ENCODE results near the gene RPE65. TPM values are rescaled to one million over a fixed set of nuclear protein-coding genes. Genes with fewer than 3 reads are reported as not detected.

The RPE65 gene
- total and polyA plus RNA-seq, 2 donors (not counting 3 experiments of a cell fraction or from before 2014, with no cell fraction given), result not detected

DNA sequence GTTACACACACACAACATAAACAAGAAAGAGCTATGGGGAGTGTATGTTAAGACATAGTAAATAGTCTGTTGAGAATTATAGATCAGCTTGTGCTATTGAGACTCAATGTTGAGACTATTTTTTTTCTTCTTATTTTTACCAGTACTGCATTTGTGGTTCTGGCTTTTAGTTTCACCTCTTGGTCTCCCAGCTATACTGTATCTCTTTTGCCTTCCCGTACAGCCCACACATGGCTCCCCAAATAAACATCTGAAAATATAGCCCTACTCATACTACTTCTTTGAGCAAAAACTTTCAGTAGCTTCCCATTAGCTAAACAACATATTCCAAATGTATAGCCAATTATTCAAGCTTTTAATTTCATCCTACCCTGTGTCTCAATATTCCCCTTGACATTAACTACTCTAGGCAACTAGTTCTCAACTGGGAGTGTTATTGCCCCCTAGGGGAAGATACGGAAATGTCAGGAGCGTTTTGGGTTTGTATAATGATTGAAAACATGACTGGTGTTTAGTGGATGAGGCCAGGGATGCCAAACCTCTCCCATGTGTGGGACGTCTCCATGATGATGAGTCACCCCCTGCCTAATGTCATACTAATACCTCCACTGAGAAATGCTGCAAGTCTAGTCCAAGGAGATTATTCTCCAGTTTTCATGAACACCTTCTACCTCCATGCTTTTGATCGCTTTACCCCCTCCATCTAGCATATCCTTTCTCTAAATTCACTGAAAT is 6.8 kb downstream of the RPE65 start:
- no peak for TF ChIP-seq EZH2 (IDR thresholded peaks at IDR 0.05; ENCODE audit: borderline replicate concordance, low read depth, low read length, severe bottlenecking)
- TF ChIP-seq, protein P1, sequence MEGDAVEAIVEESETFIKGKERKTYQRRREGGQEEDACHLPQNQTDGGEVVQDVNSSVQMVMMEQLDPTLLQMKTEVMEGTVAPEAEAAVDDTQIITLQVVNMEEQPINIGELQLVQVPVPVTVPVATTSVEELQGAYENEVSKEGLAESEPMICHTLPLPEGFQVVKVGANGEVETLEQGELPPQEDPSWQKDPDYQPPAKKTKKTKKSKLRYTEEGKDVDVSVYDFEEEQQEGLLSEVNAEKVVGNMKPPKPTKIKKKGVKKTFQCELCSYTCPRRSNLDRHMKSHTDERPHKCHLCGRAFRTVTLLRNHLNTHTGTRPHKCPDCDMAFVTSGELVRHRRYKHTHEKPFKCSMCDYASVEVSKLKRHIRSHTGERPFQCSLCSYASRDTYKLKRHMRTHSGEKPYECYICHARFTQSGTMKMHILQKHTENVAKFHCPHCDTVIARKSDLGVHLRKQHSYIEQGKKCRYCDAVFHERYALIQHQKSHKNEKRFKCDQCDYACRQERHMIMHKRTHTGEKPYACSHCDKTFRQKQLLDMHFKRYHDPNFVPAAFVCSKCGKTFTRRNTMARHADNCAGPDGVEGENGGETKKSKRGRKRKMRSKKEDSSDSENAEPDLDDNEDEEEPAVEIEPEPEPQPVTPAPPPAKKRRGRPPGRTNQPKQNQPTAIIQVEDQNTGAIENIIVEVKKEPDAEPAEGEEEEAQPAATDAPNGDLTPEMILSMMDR (IDR thresholded peaks at IDR 0.05; ENCODE audit: extremely low read depth in 1 of 2, insufficient read depth in 1 of 2, low read depth in 1 of 2, low read length in 2 of 2), result peak; percentile 55 to 68
- peak; percentile 40 for TF ChIP-seq JUN (IDR thresholded peaks at IDR 0.05; ENCODE audit: borderline replicate concordance, insufficient read depth, insufficient read length, low read depth)
- H3K9ac ChIP-seq (replicated peaks; ENCODE audit: extremely low read depth, insufficient read depth, low read length), result no peak overlapping the region
- POLR2A ChIA-PET, result no interaction called here
- no TSS peak for BruUV-seq (replicated peaks)
- DNase-seq (ENCODE audit: low read depth, low spot score), result peak; percentile 53
- H3K27me3 ChIP-seq (ENCODE audit: control insufficient read depth in 2 of 2, insufficient read depth in 2 of 2, low read length in 2 of 2), result peaks cover 4 to 14% of the 10 kb centered on the region in 2 experiments
- H3K36me3 ChIP-seq (ENCODE audit: control insufficient read depth in 2 of 2, extremely low read depth in 1 of 2, insufficient read depth in 2 of 2, low read length in 2 of 2), result no peaks in the 10 kb centered on the region
- H3K27ac ChIP-seq (ENCODE audit: insufficient read depth, low read depth, low read length), result no peak overlapping the region
- peak; percentile 96 for FAIRE-seq
- H3K79me2 ChIP-seq (ENCODE audit: control insufficient read depth, insufficient read depth, low read length), result no peaks in the 10 kb centered on the region
- dilution Hi-C loops (cut with MboI; ENCODE audit: extremely low pct_ligation_motif_present, low sequenced_read_pairs), result no loop called here
- no peaks in the 10 kb centered on the region for H3K9me1 ChIP-seq (replicated peaks; ENCODE audit: control insufficient read depth, extremely low read depth, insufficient read depth, low read length)
- no peak overlapping the region for H3K4me2 ChIP-seq (ENCODE audit: insufficient read depth, low read length)
- no peaks in the 10 kb centered on the region for H3K9me3 ChIP-seq (replicated peaks; ENCODE audit: control insufficient read depth, insufficient read depth, low read length)
- CTCF ChIA-PET, result interaction anchor here (0.6 to 4.3 kb wide), 54 partner anchors 8 to 1322 kb away, joined by 3 to 128 read pairs (median 4); partner anchors contain the start of gene WLS
- H3K4me1 ChIP-seq (ENCODE audit: control insufficient read depth, extremely low read depth, insufficient read depth, low read length), result no peaks in the 10 kb centered on the region
- H3K4me3 ChIP-seq (replicated peaks in 1 of 3; ENCODE audit: insufficient read depth in 1 of 3, low read depth in 1 of 3, low read length in 3 of 3), result no peak overlapping the region
- intact Hi-C loops (cut with micrococcal nuclease), result loop anchor here (1.0 to 2.0 kb wide), 4 partner anchors 97 to 590 kb away; no protein-coding TSS in a partner anchor
- H4K20me1 ChIP-seq (replicated peaks; ENCODE audit: control insufficient read depth, extremely low read depth, insufficient read depth, low read length), result no peaks in the 10 kb centered on the region
- H2AFZ ChIP-seq (ENCODE audit: low read depth, low read length), result no peak overlapping the region

DNA sequence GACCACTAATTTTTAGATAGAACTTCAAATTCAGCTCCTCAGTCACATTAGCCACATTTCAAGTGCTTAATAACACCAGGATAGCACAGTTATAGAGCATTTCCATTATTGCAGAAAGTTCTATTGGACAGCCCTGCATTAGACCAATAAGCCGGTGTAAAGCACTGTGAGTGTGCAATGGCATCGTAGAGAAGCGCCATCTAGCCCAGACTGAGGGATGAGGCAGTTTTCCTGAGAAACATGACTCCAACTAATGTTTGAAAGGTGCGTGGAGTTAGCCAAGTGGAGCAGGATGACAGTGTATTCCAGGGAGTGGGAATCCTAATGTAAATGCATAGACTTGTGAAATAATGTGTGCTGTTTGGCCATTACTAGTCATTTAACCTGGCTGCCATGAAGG is 7.7 kb downstream of the RPE65 start:
- no peaks in the 10 kb centered on the region for H3K79me2 ChIP-seq (ENCODE audit: control insufficient read depth, insufficient read depth, low read length)
- peaks cover 6 to 15% of the 10 kb centered on the region in 2 experiments for H3K27me3 ChIP-seq (ENCODE audit: control insufficient read depth in 2 of 2, insufficient read depth in 2 of 2, low read length in 2 of 2)
- TF ChIP-seq POLR2A (IDR thresholded peaks at IDR 0.05; ENCODE audit: low read depth, low read length) (no peak), FOS (IDR thresholded peaks at IDR 0.05; ENCODE audit: borderline replicate concordance, insufficient read depth, low read length) (no peak)
- no peaks in the 10 kb centered on the region for H3K4me1 ChIP-seq (ENCODE audit: control insufficient read depth, extremely low read depth, insufficient read depth, low read length)
- no peak overlapping the region for H3K27ac ChIP-seq (ENCODE audit: insufficient read depth, low read depth, low read length)
- FAIRE-seq (no peak), DNase-seq (ENCODE audit: low read depth, low spot score) (no peak)
- ChIA-PET CTCF (interaction anchor here (0.9 to 4.3 kb wide), 26 partner anchors 9 to 1297 kb away, joined by 3 to 128 read pairs (median 6); no protein-coding TSS in a partner anchor), POLR2A (no interaction called here)
- no peaks in the 10 kb centered on the region for H3K36me3 ChIP-seq (ENCODE audit: control insufficient read depth in 2 of 2, extremely low read depth in 1 of 2, insufficient read depth in 2 of 2, low read length in 2 of 2)
- BruUV-seq (replicated peaks), result no TSS peak
- H3K4me2 ChIP-seq (ENCODE audit: insufficient read depth, low read length), result no peak overlapping the region
- no peak overlapping the region for H3K4me3 ChIP-seq (replicated peaks in 1 of 3; ENCODE audit: insufficient read depth in 1 of 3, low read depth in 1 of 3, low read length in 3 of 3)
- no peaks in the 10 kb centered on the region for H3K9me1 ChIP-seq (replicated peaks; ENCODE audit: control insufficient read depth, extremely low read depth, insufficient read depth, low read length)
- no peaks in the 10 kb centered on the region for H4K20me1 ChIP-seq (replicated peaks; ENCODE audit: control insufficient read depth, extremely low read depth, insufficient read depth, low read length)
- intact Hi-C loops (cut with micrococcal nuclease) (loop anchor here (2.0 kb wide), 1 partner anchor 589 kb away; no protein-coding TSS in a partner anchor), dilution Hi-C loops (cut with MboI; ENCODE audit: extremely low pct_ligation_motif_present, low sequenced_read_pairs) (no loop called here)
- no peak overlapping the region for H3K9ac ChIP-seq (replicated peaks; ENCODE audit: extremely low read depth, insufficient read depth, low read length)
- H3K9me3 ChIP-seq (replicated peaks; ENCODE audit: control insufficient read depth, insufficient read depth, low read length), result no peaks in the 10 kb centered on the region
- no peak overlapping the region for H2AFZ ChIP-seq (ENCODE audit: low read depth, low read length)
